HepG2 (cell line): ENCODE data around the gene PHACTR1. TPM values are rescaled to one million over a fixed set of nuclear protein-coding genes. Genes with fewer than 3 reads are reported as not detected.
A peak's percentile ranks its signal among the peaks of the same experiment; 100 is the strongest.

ENCODE experiments used
- ATAC-seq: fragments of 200-7000 bp; cut with Tn5 transposase; 3 replicates; pipeline ENCODE4 v1.9.1; 2020; ENCODE audit warnings: mild to moderate bottlenecking, moderate library complexity
- BruUV-seq: library from RNA; stranded (reverse); fragments of 400-500 nt; replicated peaks from 2 replicates; lab custom pipeline; 2021; lab: Mats Ljungman, UMichigan
- CTCF ChIA-PET: fragments of 300-600 bp; formaldehyde crosslinking; extraction: SDS; loops from one replicate; lab custom pipeline; 2021; ENCODE audit warnings: low total read pairs, inconsistent platforms, low intra/inter-chr PET ratio; lab: Yijun Ruan, JAX
- POLR2A ChIA-PET: fragments of 350-600 bp; sonication (Branson Sonifier 250); formaldehyde crosslinking; loops from one replicate; lab custom pipeline; 2020; ENCODE audit warnings: antibody characterized with exemption, inconsistent platforms; lab: Yijun Ruan, JAX
- DNase-seq: peaks from one replicate; pipeline ENCODE4 v3.0.0-alpha.2; 2015; ENCODE audit warnings: low spot score
- FAIRE-seq: peaks from 3 replicates; lab custom pipeline; 2011; peaks lifted over from hg19 to GRCh38; lab: Jason Lieb, UNC
- H2AFZ ChIP-seq: one replicate; pipeline ENCODE4 v1.6.1; 2011; ENCODE audit warnings: low read length, inconsistent platforms
- H3K27ac ChIP-seq: fragments of 300-600 bp; 3 replicates; pipeline ENCODE4 v1.8.0; 2011; ENCODE audit warnings: mixed run types, mild to moderate bottlenecking, mixed read lengths, low read length, inconsistent platforms; ENCODE audit not compliant: insufficient read depth; ENCODE audit errors: extremely low read length
- H3K27me3 ChIP-seq, 2 experiments: fragments of 200-600 bp in 1 of 2; 2 replicates in 1 of 2; 3 replicates in 1 of 2; pipeline versions ENCODE4 v1.6.0 to v1.8.0; 2011; ENCODE audit warnings: low read length in 2 of 2, mild to moderate bottlenecking in 2 of 2, moderate library complexity in 2 of 2, inconsistent platforms in 1 of 2; ENCODE audit not compliant: insufficient read depth in 2 of 2, control insufficient read depth in 1 of 2
- H3K36me3 ChIP-seq, 2 experiments: fragments of 200-600 bp in 1 of 2; replicated peaks in 1 of 2; 2 replicates in 1 of 2; 3 replicates in 1 of 2; pipeline versions ENCODE4 v1.5.1 to v1.8.0; 2011; ENCODE audit warnings: low read length in 2 of 2, inconsistent platforms in 1 of 2; ENCODE audit not compliant: insufficient read depth in 2 of 2, control insufficient read depth in 1 of 2
- H3K4me1 ChIP-seq: 2 replicates; pipeline ENCODE4 v1.5.1; 2012; ENCODE audit warnings: low read length, inconsistent platforms; ENCODE audit not compliant: insufficient read depth
- H3K4me2 ChIP-seq: 2 replicates; pipeline ENCODE4 v1.6.0; 2011; ENCODE audit warnings: low read depth, low read length, inconsistent platforms
- H3K4me3 ChIP-seq, 3 experiments: fragments of 200-600 bp in 1 of 3; sonication (generic), shearing (Covaris generic) in 1 of 3; replicated peaks in 1 of 3; 2 replicates each; pipeline ENCODE4 v1.5.1; 2011 to 2016; ENCODE audit warnings: low read length in 3 of 3, inconsistent platforms in 2 of 3, low read depth in 2 of 3, mild to moderate bottlenecking in 2 of 3, control low read depth in 1 of 3, mixed read lengths in 1 of 3; ENCODE audit not compliant: insufficient read depth in 1 of 3
- H3K79me2 ChIP-seq: one replicate; pipeline ENCODE4 v1.6.1; 2011; ENCODE audit warnings: low read length, inconsistent platforms; ENCODE audit not compliant: insufficient read depth
- H3K9ac ChIP-seq: 2 replicates; pipeline ENCODE4 v1.6.0; 2011; ENCODE audit warnings: mild to moderate bottlenecking, low read depth, low read length, inconsistent platforms; ENCODE audit not compliant: insufficient read depth
- H3K9me3 ChIP-seq: 2 replicates; pipeline ENCODE4 v1.5.1; 2012; ENCODE audit warnings: mild to moderate bottlenecking, low read length
- H4K20me1 ChIP-seq: 2 replicates; pipeline ENCODE4 v1.6.0; 2011; ENCODE audit warnings: inconsistent platforms, mild to moderate bottlenecking, low read length, moderate library complexity; ENCODE audit not compliant: insufficient read depth
- PAX8 ChIP-seq: sonication (generic); formaldehyde crosslinking; IDR thresholded peaks from 2 replicates; pipeline ENCODE4 v1.8.0; 2022; ENCODE audit warnings: mild to moderate bottlenecking, missing genetic modification reagents, borderline replicate concordance
- REL ChIP-seq: sonication (generic); formaldehyde crosslinking; conservative IDR thresholded peaks from 2 replicates; pipeline ENCODE4 v1.8.0; 2022; ENCODE audit warnings: mild to moderate bottlenecking, missing genetic modification reagents, moderate library complexity
- SMAD1 ChIP-seq: sonication (generic); formaldehyde crosslinking; IDR thresholded peaks from 2 replicates; pipeline ENCODE4 v1.4.0; 2020; ENCODE audit warnings: missing genetic modification reagents, low read depth, mild to moderate bottlenecking, borderline replicate concordance
- STAG1 ChIP-seq: sonication (generic); formaldehyde crosslinking; IDR thresholded peaks from 2 replicates; pipeline ENCODE4 v1.4.0; 2020; ENCODE audit warnings: missing genetic modification reagents
- ZNF260 ChIP-seq: sonication (generic); formaldehyde crosslinking; IDR thresholded peaks from 2 replicates; pipeline ENCODE4 v1.4.0; 2020; ENCODE audit warnings: missing genetic modification reagents, low read depth, mild to moderate bottlenecking, borderline replicate concordance
- ZNF782 ChIP-seq: sonication (generic); formaldehyde crosslinking; IDR thresholded peaks from 2 replicates; pipeline ENCODE4 v1.4.0; 2020; ENCODE audit warnings: missing genetic modification reagents, mild to moderate bottlenecking, borderline replicate concordance
- WGBS: methylation state at CpG from one replicate; pipeline ENCODE4 v1.1.6; 2017; ENCODE audit warnings: low lambda C conversion rate; 5-methylcytosine and 5-hydroxymethylcytosine counted together
- in situ Hi-C: cut with HindIII; loops from 2 replicates; pipeline ENCODE4 v1.10.0; 2017; ENCODE audit warnings: low pct_unique_long_range_greater_than_20kb; ENCODE audit not compliant: extremely low pct_ligation_motif_present
- intact Hi-C: fragments of 100-400 bp; cut with micrococcal nuclease; formaldehyde crosslinking; loops from one replicate; pipeline ENCODE4 v1.10.0; 2022; ENCODE audit not compliant: unreplicated experiment
- polyA plus RNA-seq, 8 experiments: library from polyadenylated mRNA; depleted of rRNA in 3 of 8; stranded (reverse) in 7 of 8; unstranded in 1 of 8; fragments of >200 nt; fragmentation: Illumina TruSeq in 4 of 8; extraction: Trizol in 4 of 8; gene quantifications; 2 replicates each; pipeline versions ENCODE4 v1.2.1 to v1.2.3, GENCODE V29; 2011 to 2016; ENCODE audit warnings: low read depth in 4 of 8, missing spikeins in 1 of 8, mixed read lengths in 1 of 8; ENCODE audit not compliant: insufficient read depth in 1 of 8
- total RNA-seq, 5 experiments: library from RNA; depleted of rRNA; stranded (reverse); fragments of >200 nt; fragmentation: Illumina TruSeq; extraction: Trizol; gene quantifications; 2 replicates each; pipeline ENCODE4 v1.2.3, GENCODE V29; 2016; ENCODE audit warnings: low read depth in 1 of 5
- TF ChIP-seq, protein P1 (sequence below): sonication (generic); formaldehyde crosslinking; IDR thresholded peaks from 2 replicates; pipeline ENCODE4 v1.4.0; 2020; ENCODE audit warnings: missing genetic modification reagents
- TF ChIP-seq, protein P2 (sequence below): sonication (generic); formaldehyde crosslinking; IDR thresholded peaks from 2 replicates; pipeline ENCODE4 v1.5.0; 2020; ENCODE audit warnings: mild to moderate bottlenecking, low read depth, missing genetic modification reagents, borderline replicate concordance
- TF ChIP-seq, protein P3 (sequence below): IDR thresholded peaks from 2 replicates; pipeline ENCODE4 v1.6.1; 2016
- TF ChIP-seq, protein P4 (sequence below): sonication (generic); formaldehyde crosslinking; IDR thresholded peaks from 2 replicates; pipeline ENCODE4 v1.4.0; 2020; ENCODE audit warnings: missing genetic modification reagents, borderline replicate concordance
- TF ChIP-seq, protein P5 (sequence below): sonication (generic); formaldehyde crosslinking; IDR thresholded peaks from 2 replicates; pipeline ENCODE4 v1.4.0; 2020; ENCODE audit warnings: missing genetic modification reagents

PHACTR1 gene
- total and polyA plus RNA-seq, 2 of the 13 experiments (the other 11 are each of a cell fraction or from before 2014, with no cell fraction given): 0.09 TPM; not detected in 1

DNA sequence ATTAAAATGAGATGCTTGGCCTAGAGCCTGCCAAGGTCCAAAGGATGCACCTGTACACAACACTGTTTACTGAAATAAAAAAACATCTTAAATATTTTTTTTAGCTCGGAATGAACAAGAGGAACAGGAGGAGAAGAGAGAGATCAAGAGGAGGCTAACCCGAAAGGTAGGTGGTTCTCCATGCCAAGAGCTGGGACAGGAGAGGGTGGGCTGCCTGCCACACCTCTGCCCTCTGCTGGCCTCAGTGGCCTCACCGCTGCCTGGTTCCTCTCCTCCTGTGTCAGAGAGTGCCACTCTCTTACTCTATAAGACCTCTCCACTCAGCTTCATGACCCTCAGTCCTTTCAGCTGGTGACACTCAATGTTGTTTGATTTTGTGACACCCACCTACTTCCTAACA, 561.6 kb downstream of the PHACTR1 start (continued):
- TF ChIP-seq, protein P1, sequence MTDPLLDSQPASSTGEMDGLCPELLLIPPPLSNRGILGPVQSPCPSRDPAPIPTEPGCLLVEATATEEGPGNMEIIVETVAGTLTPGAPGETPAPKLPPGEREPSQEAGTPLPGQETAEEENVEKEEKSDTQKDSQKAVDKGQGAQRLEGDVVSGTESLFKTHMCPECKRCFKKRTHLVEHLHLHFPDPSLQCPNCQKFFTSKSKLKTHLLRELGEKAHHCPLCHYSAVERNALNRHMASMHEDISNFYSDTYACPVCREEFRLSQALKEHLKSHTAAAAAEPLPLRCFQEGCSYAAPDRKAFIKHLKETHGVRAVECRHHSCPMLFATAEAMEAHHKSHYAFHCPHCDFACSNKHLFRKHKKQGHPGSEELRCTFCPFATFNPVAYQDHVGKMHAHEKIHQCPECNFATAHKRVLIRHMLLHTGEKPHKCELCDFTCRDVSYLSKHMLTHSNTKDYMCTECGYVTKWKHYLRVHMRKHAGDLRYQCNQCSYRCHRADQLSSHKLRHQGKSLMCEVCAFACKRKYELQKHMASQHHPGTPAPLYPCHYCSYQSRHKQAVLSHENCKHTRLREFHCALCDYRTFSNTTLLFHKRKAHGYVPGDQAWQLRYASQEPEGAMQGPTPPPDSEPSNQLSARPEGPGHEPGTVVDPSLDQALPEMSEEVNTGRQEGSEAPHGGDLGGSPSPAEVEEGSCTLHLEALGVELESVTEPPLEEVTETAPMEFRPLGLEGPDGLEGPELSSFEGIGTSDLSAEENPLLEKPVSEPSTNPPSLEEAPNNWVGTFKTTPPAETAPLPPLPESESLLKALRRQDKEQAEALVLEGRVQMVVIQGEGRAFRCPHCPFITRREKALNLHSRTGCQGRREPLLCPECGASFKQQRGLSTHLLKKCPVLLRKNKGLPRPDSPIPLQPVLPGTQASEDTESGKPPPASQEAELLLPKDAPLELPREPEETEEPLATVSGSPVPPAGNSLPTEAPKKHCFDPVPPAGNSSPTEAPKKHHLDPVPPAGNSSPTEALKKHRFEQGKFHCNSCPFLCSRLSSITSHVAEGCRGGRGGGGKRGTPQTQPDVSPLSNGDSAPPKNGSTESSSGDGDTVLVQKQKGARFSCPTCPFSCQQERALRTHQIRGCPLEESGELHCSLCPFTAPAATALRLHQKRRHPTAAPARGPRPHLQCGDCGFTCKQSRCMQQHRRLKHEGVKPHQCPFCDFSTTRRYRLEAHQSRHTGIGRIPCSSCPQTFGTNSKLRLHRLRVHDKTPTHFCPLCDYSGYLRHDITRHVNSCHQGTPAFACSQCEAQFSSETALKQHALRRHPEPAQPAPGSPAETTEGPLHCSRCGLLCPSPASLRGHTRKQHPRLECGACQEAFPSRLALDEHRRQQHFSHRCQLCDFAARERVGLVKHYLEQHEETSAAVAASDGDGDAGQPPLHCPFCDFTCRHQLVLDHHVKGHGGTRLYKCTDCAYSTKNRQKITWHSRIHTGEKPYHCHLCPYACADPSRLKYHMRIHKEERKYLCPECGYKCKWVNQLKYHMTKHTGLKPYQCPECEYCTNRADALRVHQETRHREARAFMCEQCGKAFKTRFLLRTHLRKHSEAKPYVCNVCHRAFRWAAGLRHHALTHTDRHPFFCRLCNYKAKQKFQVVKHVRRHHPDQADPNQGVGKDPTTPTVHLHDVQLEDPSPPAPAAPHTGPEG: no peak
- TF ChIP-seq ZNF782 (CRISPR knock-in tag): no peak
- peak; percentile 69 for TF ChIP-seq STAG1 (CRISPR knock-in tag)
- no peak for TF ChIP-seq REL (CRISPR knock-in tag)

DNA sequence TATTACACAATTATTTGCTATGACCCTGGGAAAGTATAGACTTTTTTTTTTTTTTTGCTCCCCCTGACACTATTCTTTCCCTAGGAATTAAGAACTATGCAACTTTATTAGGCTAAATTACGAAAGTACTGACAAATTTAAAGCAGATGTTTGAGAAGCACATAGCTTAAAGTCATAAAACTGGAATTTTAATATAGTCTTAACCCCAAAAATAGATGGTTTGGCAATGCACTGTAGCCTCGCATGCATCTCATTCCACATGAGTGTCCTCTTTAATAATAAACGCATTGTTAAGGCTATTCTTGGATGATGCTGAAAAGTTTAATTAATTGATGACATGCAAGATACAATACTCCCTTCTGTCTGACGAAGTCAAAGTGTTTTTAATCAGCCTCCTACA, 562.4 kb downstream of the PHACTR1 start:
- Histone ChIP-seq H3K4me3 (no peak overlapping the region), H4K20me1 (no peaks in the 10 kb centered on the region), H2AFZ (no peak overlapping the region), H3K36me3 (no peaks in the 10 kb centered on the region), H3K27ac (no peak overlapping the region), H3K4me2 (no peak overlapping the region), H3K9ac (no peak overlapping the region), H3K9me3 (no peaks in the 10 kb centered on the region), H3K79me2 (no peaks in the 10 kb centered on the region), H3K27me3 (no peaks in the 10 kb centered on the region), H3K4me1 (peaks cover 18% of the 10 kb centered on the region)
- no peak for ATAC-seq
- FAIRE-seq: no peak
- POLR2A ChIA-PET: no interaction called here
- 57% methylated on average over 4 of the region's 4 CpGs for WGBS
- no peak for DNase-seq
- CTCF ChIA-PET: no interaction called here
- in situ Hi-C loops: no loop called here
- BruUV-seq: no TSS peak
- intact Hi-C loops: loop anchor here (1.0 kb wide), 1 partner anchor 84 kb away; no protein-coding TSS in a partner anchor
- TF ChIP-seq SMAD1 (CRISPR knock-in tag): no peak
- TF ChIP-seq, protein P2, sequence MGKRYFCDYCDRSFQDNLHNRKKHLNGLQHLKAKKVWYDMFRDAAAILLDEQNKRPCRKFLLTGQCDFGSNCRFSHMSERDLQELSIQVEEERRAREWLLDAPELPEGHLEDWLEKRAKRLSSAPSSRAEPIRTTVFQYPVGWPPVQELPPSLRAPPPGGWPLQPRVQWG (CRISPR knock-in tag): no peak
- no peak for TF ChIP-seq ZNF260 (CRISPR knock-in tag)
- TF ChIP-seq, protein P3, sequence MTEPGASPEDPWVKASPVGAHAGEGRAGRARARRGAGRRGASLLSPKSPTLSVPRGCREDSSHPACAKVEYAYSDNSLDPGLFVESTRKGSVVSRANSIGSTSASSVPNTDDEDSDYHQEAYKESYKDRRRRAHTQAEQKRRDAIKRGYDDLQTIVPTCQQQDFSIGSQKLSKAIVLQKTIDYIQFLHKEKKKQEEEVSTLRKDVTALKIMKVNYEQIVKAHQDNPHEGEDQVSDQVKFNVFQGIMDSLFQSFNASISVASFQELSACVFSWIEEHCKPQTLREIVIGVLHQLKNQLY: no peak
- TF ChIP-seq, protein P4, sequence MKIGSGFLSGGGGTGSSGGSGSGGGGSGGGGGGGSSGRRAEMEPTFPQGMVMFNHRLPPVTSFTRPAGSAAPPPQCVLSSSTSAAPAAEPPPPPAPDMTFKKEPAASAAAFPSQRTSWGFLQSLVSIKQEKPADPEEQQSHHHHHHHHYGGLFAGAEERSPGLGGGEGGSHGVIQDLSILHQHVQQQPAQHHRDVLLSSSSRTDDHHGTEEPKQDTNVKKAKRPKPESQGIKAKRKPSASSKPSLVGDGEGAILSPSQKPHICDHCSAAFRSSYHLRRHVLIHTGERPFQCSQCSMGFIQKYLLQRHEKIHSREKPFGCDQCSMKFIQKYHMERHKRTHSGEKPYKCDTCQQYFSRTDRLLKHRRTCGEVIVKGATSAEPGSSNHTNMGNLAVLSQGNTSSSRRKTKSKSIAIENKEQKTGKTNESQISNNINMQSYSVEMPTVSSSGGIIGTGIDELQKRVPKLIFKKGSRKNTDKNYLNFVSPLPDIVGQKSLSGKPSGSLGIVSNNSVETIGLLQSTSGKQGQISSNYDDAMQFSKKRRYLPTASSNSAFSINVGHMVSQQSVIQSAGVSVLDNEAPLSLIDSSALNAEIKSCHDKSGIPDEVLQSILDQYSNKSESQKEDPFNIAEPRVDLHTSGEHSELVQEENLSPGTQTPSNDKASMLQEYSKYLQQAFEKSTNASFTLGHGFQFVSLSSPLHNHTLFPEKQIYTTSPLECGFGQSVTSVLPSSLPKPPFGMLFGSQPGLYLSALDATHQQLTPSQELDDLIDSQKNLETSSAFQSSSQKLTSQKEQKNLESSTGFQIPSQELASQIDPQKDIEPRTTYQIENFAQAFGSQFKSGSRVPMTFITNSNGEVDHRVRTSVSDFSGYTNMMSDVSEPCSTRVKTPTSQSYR (CRISPR knock-in tag): no peak
- TF ChIP-seq, protein P5, sequence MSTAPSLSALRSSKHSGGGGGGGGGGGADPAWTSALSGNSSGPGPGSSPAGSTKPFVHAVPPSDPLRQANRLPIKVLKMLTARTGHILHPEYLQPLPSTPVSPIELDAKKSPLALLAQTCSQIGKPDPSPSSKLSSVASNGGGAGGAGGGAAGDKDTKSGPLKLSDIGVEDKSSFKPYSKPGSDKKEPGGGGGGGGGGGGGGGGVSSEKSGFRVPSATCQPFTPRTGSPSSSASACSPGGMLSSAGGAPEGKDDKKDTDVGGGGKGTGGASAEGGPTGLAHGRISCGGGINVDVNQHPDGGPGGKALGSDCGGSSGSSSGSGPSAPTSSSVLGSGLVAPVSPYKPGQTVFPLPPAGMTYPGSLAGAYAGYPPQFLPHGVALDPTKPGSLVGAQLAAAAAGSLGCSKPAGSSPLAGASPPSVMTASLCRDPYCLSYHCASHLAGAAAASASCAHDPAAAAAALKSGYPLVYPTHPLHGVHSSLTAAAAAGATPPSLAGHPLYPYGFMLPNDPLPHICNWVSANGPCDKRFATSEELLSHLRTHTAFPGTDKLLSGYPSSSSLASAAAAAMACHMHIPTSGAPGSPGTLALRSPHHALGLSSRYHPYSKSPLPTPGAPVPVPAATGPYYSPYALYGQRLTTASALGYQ (CRISPR knock-in tag): no peak
- no peak for TF ChIP-seq PAX8 (CRISPR knock-in tag)
